ENCODE data around the gene EFCAB9.

DNA sequence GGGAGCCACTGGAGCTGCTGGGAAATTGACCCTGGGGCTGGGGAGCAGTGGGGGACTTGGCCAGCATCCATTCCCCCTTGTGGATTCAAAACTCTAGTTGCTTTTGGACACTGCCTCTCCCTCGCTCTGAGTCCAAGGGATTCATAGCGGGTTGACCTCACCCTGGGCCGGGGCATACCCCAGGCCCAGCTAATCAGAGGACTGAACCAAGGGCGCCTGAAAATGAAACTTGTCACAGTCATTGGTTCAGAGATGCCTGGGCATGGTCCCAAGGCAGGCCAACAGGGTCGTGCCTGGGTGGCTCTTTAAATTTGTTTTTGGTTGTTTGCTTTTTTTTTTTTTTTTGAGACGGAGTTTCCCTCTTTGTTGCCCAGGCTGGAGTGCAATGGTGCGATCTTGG lies 28.5 kb upstream of the EFCAB9 start:
- TF ChIP-seq, protein P1, sequence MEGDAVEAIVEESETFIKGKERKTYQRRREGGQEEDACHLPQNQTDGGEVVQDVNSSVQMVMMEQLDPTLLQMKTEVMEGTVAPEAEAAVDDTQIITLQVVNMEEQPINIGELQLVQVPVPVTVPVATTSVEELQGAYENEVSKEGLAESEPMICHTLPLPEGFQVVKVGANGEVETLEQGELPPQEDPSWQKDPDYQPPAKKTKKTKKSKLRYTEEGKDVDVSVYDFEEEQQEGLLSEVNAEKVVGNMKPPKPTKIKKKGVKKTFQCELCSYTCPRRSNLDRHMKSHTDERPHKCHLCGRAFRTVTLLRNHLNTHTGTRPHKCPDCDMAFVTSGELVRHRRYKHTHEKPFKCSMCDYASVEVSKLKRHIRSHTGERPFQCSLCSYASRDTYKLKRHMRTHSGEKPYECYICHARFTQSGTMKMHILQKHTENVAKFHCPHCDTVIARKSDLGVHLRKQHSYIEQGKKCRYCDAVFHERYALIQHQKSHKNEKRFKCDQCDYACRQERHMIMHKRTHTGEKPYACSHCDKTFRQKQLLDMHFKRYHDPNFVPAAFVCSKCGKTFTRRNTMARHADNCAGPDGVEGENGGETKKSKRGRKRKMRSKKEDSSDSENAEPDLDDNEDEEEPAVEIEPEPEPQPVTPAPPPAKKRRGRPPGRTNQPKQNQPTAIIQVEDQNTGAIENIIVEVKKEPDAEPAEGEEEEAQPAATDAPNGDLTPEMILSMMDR (IDR thresholded peaks at IDR 0.05), result no peak
- TF ChIP-seq POLR2A (IDR thresholded peaks at IDR 0.05), result no peak

All from ovary (tissue), 3 donors.